ENCODE data around the gene RPS21. TPM values are rescaled to one million over a fixed set of nuclear protein-coding genes. Genes with fewer than 3 reads are reported as not detected.

Gene RPS21
- total and polyA plus RNA-seq, 2 of the 13 experiments (the other 11 are each of a cell fraction or from before 2014, with no cell fraction given): 2,647 to 11,063 TPM

- no peak for TF ChIP-seq ZNF513 (CRISPR knock-in tag; conservative IDR thresholded peaks at IDR 0.05)
- TF ChIP-seq PRPF4 (IDR thresholded peaks at IDR 0.05; ENCODE audit: low read depth, low read length, poor library complexity, severe bottlenecking): peak; percentile 30
- peak; percentile 73; the same call in 1 of the 2 replicates for TF ChIP-seq ZFAT (CRISPR knock-in tag; conservative IDR thresholded peaks at IDR 0.05)
- peak; percentile 90 for TF ChIP-seq ZNF768 (CRISPR knock-in tag; IDR thresholded peaks at IDR 0.05)
- TF ChIP-seq NFIB (CRISPR knock-in tag; IDR thresholded peaks at IDR 0.05; ENCODE audit: borderline replicate concordance): no peak
- TF ChIP-seq AFF4 (CRISPR knock-in tag; IDR thresholded peaks at IDR 0.05): no peak
- TF ChIP-seq JUND (CRISPR knock-in tag; IDR thresholded peaks at IDR 0.05): no peak
- peak; percentile 24; the same call in 1 of the 2 replicates for TF ChIP-seq SKIL (CRISPR knock-in tag; IDR thresholded peaks at IDR 0.05; ENCODE audit: borderline replicate concordance)
- peak; percentile 40; the same call in 1 of the 2 replicates for TF ChIP-seq SALL2 (CRISPR knock-in tag; IDR thresholded peaks at IDR 0.05)
- peak; percentile 81 for TF ChIP-seq GLI4 (CRISPR knock-in tag; IDR thresholded peaks at IDR 0.05; ENCODE audit: borderline replicate concordance)
- TF ChIP-seq PHF21A (CRISPR knock-in tag; IDR thresholded peaks at IDR 0.05): peak; percentile 75; the same call in 1 of the 2 replicates
- TF ChIP-seq ZNF446 (CRISPR knock-in tag; IDR thresholded peaks at IDR 0.05): peak; percentile 58; the same call in 1 of the 2 replicates
- 0 out of 2 replicates have a peak, but pooled peaks have one; percentile 65 for TF ChIP-seq ATF6 (CRISPR knock-in tag; conservative IDR thresholded peaks at IDR 0.05)
- TF ChIP-seq ESRRA (CRISPR knock-in tag; IDR thresholded peaks at IDR 0.05; ENCODE audit: low read depth): no peak
Measured at GRCh38 chr20:62367633-62368391, 19.1 kb upstream of the RPS21 start (continued).

All from HepG2 (cell line).